Measurements from ENCODE around the gene ASTN2. TPM values are rescaled to one million over a fixed set of nuclear protein-coding genes. Genes with fewer than 3 reads are reported as not detected.

The ASTN2 gene
- total RNA-seq, 4 donors from 2014 or later = 3.3 to 10.2 (median 6.3) TPM

GRCh38 chr9:116493183-116493860 lies 921.5 kb downstream of the ASTN2 start:
- H3K27ac ChIP-seq = no peak overlapping the region
- no peak for DNase-seq
- H3K4me3 ChIP-seq = no peak overlapping the region
- H3K9me3 ChIP-seq = no peaks in the 10 kb centered on the region
- H3K27me3 ChIP-seq = no peaks in the 10 kb centered on the region
- H3K36me3 ChIP-seq = no peaks in the 10 kb centered on the region
- no peaks in the 10 kb centered on the region for H3K4me1 ChIP-seq
- TF ChIP-seq POLR2A (IDR thresholded peaks at IDR 0.05) (no peak), CTCF (IDR thresholded peaks at IDR 0.05) (no peak)

GRCh38 chr9:116491659-116492058 lies 923.2 kb downstream of the ASTN2 start:
- H3K4me1 ChIP-seq = no peaks in the 10 kb centered on the region
- no peak overlapping the region for H3K4me3 ChIP-seq
- H3K27ac ChIP-seq = no peak overlapping the region
- no peak for DNase-seq
- no peaks in the 10 kb centered on the region for H3K9me3 ChIP-seq
- no peaks in the 10 kb centered on the region for H3K36me3 ChIP-seq
- TF ChIP-seq POLR2A (IDR thresholded peaks at IDR 0.05) = no peak
- TF ChIP-seq CTCF (IDR thresholded peaks at IDR 0.05) = no peak
- no peaks in the 10 kb centered on the region for H3K27me3 ChIP-seq

- Histone ChIP-seq H3K9me3 (no peaks in the 10 kb centered on the region), H3K4me1 (no peaks in the 10 kb centered on the region), H3K36me3 (no peaks in the 10 kb centered on the region), H3K27me3 (no peaks in the 10 kb centered on the region), H3K27ac (no peak overlapping the region), H3K4me3 (no peak overlapping the region)
- TF ChIP-seq CTCF (IDR thresholded peaks at IDR 0.05) (no peak), POLR2A (IDR thresholded peaks at IDR 0.05) (no peak)
- no peak for DNase-seq
Observed at GRCh38 chr9:116491219-116491618, 923.6 kb downstream of the ASTN2 start.

- Histone ChIP-seq H3K9me3 (no peaks in the 10 kb centered on the region), H3K27me3 (no peaks in the 10 kb centered on the region), H3K36me3 (no peaks in the 10 kb centered on the region), H3K4me1 (no peaks in the 10 kb centered on the region), H3K4me3 (no peak overlapping the region), H3K27ac (no peak overlapping the region)
- DNase-seq = no peak
- TF ChIP-seq POLR2A (IDR thresholded peaks at IDR 0.05) (no peak), CTCF (IDR thresholded peaks at IDR 0.05) (no peak)
Observed at GRCh38 chr9:116490321-116490720, 924.5 kb downstream of the ASTN2 start.

GRCh38 chr9:116488373-116488772 lies 926.5 kb downstream of the ASTN2 start:
- no peaks in the 10 kb centered on the region for H3K36me3 ChIP-seq
- no peak overlapping the region for H3K27ac ChIP-seq
- H3K4me3 ChIP-seq = no peak overlapping the region
- H3K27me3 ChIP-seq = no peaks in the 10 kb centered on the region
- DNase-seq = no peak
- no peak for TF ChIP-seq CTCF (IDR thresholded peaks at IDR 0.05)
- no peak for TF ChIP-seq POLR2A (IDR thresholded peaks at IDR 0.05)
- no peaks in the 10 kb centered on the region for H3K4me1 ChIP-seq
- no peaks in the 10 kb centered on the region for H3K9me3 ChIP-seq

All from Peyer's patch (tissue), 4 donors.